UCSD-AML1 (cell line): ENCODE data around the gene MDGA2.

Source experiments
- DNase-seq: peaks from one replicate; lab custom pipeline; 2025; ENCODE audit not compliant: unreplicated experiment; lab: John Stamatoyannopoulos, UW

MDGA2 gene

GRCh38 chr14:47490766-47491165 lies 184.6 kb downstream of the MDGA2 start:
- DNase-seq, result no peak

GRCh38 chr14:47490353-47490752 lies 185.1 kb downstream of the MDGA2 start:
- DNase-seq, result no peak

GRCh38 chr14:47485421-47485820 lies 190.0 kb downstream of the MDGA2 start:
- no peak for DNase-seq

- DNase-seq, result no peak
These were observed 192.0 kb downstream of the MDGA2 start for GRCh38 chr14:47483449-47483848.

GRCh38 chr14:47471075-47471474 lies 204.3 kb downstream of the MDGA2 start:
- no peak for DNase-seq

GRCh38 chr14:47466916-47467315 lies 208.5 kb downstream of the MDGA2 start:
- no peak for DNase-seq

GRCh38 chr14:47454025-47454424 lies 221.4 kb downstream of the MDGA2 start:
- no peak for DNase-seq

- no peak for DNase-seq
These were observed 228.3 kb downstream of the MDGA2 start for GRCh38 chr14:47447076-47447475.

- no peak for DNase-seq
These were observed 233.2 kb downstream of the MDGA2 start for GRCh38 chr14:47442211-47442610.

GRCh38 chr14:47439953-47440352 lies 235.5 kb downstream of the MDGA2 start:
- no peak for DNase-seq

- no peak for DNase-seq
These were observed 236.7 kb downstream of the MDGA2 start for GRCh38 chr14:47438650-47439140.

GRCh38 chr14:47435331-47435965 lies 240.0 kb downstream of the MDGA2 start:
- no peak for DNase-seq

GRCh38 chr14:47427629-47428028 lies 247.8 kb downstream of the MDGA2 start:
- DNase-seq, result no peak

GRCh38 chr14:47425302-47425701 lies 250.1 kb downstream of the MDGA2 start:
- no peak for DNase-seq

GRCh38 chr14:47422191-47422590 lies 253.2 kb downstream of the MDGA2 start:
- DNase-seq, result no peak

- DNase-seq, result no peak
These were observed 263.9 kb downstream of the MDGA2 start for GRCh38 chr14:47411523-47411922.

GRCh38 chr14:47392326-47392725 lies 283.1 kb downstream of the MDGA2 start:
- DNase-seq, result no peak

GRCh38 chr14:47390831-47391504 lies 284.4 kb downstream of the MDGA2 start:
- DNase-seq, result no peak

- DNase-seq, result no peak
These were observed 285.9 kb downstream of the MDGA2 start for GRCh38 chr14:47389535-47389934.

GRCh38 chr14:47366006-47366405 lies 309.4 kb downstream of the MDGA2 start:
- no peak for DNase-seq

GRCh38 chr14:47365233-47365632 lies 310.2 kb downstream of the MDGA2 start:
- DNase-seq, result no peak

- DNase-seq, result no peak
These were observed 322.2 kb downstream of the MDGA2 start for GRCh38 chr14:47353186-47353585.

GRCh38 chr14:47346849-47347248 lies 328.6 kb downstream of the MDGA2 start:
- DNase-seq, result no peak
